Right ventricle myocardium superior (tissue), 1 donor: ENCODE measurements around the gene GFOD1. TPM values are rescaled to one million over a fixed set of nuclear protein-coding genes. Genes with fewer than 3 reads are reported as not detected.
"Not testable (repeated sequence)": the region's sequence is repeated elsewhere in the genome, so short reads cannot be mapped to it uniquely, and the experiment has no call there.

Source experiments
- ATAC-seq: fragments of 200-7000 bp; cut with Tn5 transposase; one replicate; pipeline ENCODE4 v1.9.1; 2020; ENCODE audit warnings: mild to moderate bottlenecking; ENCODE audit not compliant: poor library complexity
- DNase-seq: peaks from one replicate; pipeline ENCODE4 v3.0.0-alpha.2; 2020
- intact Hi-C: fragments of 100-400 bp; cut with DNase I; formaldehyde crosslinking; loops from one replicate; pipeline ENCODE4 v1.11.2; 2022
- total RNA-seq: library from RNA; stranded (reverse); fragmentation: NEBNext Ultra II Directional; extraction: Animal tissue kit (Norgen Biotek cat#: 25700); gene quantifications from one replicate; pipeline ENCODE4 v1.2.1, GENCODE V29; 2021
- donor health status: DM: no; HTN: yes; CAD: no; lungs with severe emphysema.

The GFOD1 gene
- total RNA-seq, 1 donor from 2014 or later: 46.2 TPM

- no peak for ATAC-seq
- DNase-seq: no peak
- intact Hi-C loops: no loop called here
Observed at GRCh38 chr6:13472099-13472498, 15.3 kb downstream of the GFOD1 start.

- no peak for DNase-seq
- ATAC-seq: no peak
- intact Hi-C loops: no loop called here
Observed at GRCh38 chr6:13471184-13471583, 16.2 kb downstream of the GFOD1 start.

- ATAC-seq (peak; percentile 66), DNase-seq (no peak)
- intact Hi-C loops: no loop called here
Observed at GRCh38 chr6:13470238-13471140, 16.9 kb downstream of the GFOD1 start.

- intact Hi-C loops: no loop called here
- ATAC-seq: no peak
- no peak for DNase-seq
Observed at GRCh38 chr6:13469693-13470092, 17.7 kb downstream of the GFOD1 start.

GRCh38 chr6:13468839-13469238 lies 18.6 kb downstream of the GFOD1 start:
- no peak for ATAC-seq
- intact Hi-C loops: no loop called here
- DNase-seq: no peak

- intact Hi-C loops: no loop called here
- DNase-seq (no peak), ATAC-seq (peak; percentile 75)
Observed at GRCh38 chr6:13467216-13467600, 20.2 kb downstream of the GFOD1 start.

- intact Hi-C loops: no loop called here
- DNase-seq (no peak), ATAC-seq (no peak)
Observed at GRCh38 chr6:13466304-13467215, 20.8 kb downstream of the GFOD1 start.

- DNase-seq (no peak), ATAC-seq (no peak)
- intact Hi-C loops: no loop called here
Observed at GRCh38 chr6:13465734-13466133, 21.7 kb downstream of the GFOD1 start.

- intact Hi-C loops: no loop called here
- ATAC-seq (no peak), DNase-seq (no peak)
Observed at GRCh38 chr6:13463941-13464340, 23.5 kb downstream of the GFOD1 start.

- no peak for DNase-seq
- ATAC-seq: no peak
- intact Hi-C loops: no loop called here
Observed at GRCh38 chr6:13463328-13463717, 24.1 kb downstream of the GFOD1 start.

- DNase-seq: no peak
- intact Hi-C loops: no loop called here
- no peak for ATAC-seq
Observed at GRCh38 chr6:13462458-13463327, 24.7 kb downstream of the GFOD1 start.

GRCh38 chr6:13461805-13462204 lies 25.6 kb downstream of the GFOD1 start:
- intact Hi-C loops: no loop called here
- no peak for DNase-seq
- ATAC-seq: no peak

GRCh38 chr6:13461307-13461706 lies 26.1 kb downstream of the GFOD1 start:
- ATAC-seq: no peak
- no peak for DNase-seq
- intact Hi-C loops: no loop called here

- intact Hi-C loops, DNase-seq, ATAC-seq: not testable (repeated sequence)
Observed at GRCh38 chr6:13460289-13460688, 27.1 kb downstream of the GFOD1 start.

- DNase-seq: peak; percentile 65
- intact Hi-C loops: no loop called here
- ATAC-seq: peak; percentile 24
Observed at GRCh38 chr6:13457577-13457976, 29.8 kb downstream of the GFOD1 start.

GRCh38 chr6:13455552-13455966 lies 31.8 kb downstream of the GFOD1 start:
- intact Hi-C loops: no loop called here
- no peak for DNase-seq
- peak; percentile 55 for ATAC-seq

GRCh38 chr6:13454286-13455221 lies 32.8 kb downstream of the GFOD1 start:
- intact Hi-C loops: no loop called here
- DNase-seq: peak; percentile 53

GRCh38 chr6:13453771-13454251 lies 33.6 kb downstream of the GFOD1 start:
- ATAC-seq: no peak
- intact Hi-C loops: no loop called here
- no peak for DNase-seq

More at GRCh38 chr6:13454286-13455221, 32.8 kb downstream of the GFOD1 start:
- peak; percentile 62 for ATAC-seq
